Tongue (tissue), 2 donors: ENCODE results near the gene ZNF22. TPM values are rescaled to one million over a fixed set of nuclear protein-coding genes. Genes with fewer than 3 reads are reported as not detected.
A peak's percentile ranks its signal among the peaks of the same experiment; 100 is the strongest.
"Not testable (repeated sequence)": the region's sequence is repeated elsewhere in the genome, so short reads cannot be mapped to it uniquely, and the experiment has no call there.

Experiments used
- DNase-seq: peaks from one replicate; pipeline ENCODE4 v3.0.0-alpha.2; 2015
- total RNA-seq: library from RNA; depleted of rRNA; stranded (reverse); fragments of >200 nt; gene quantifications from one replicate; pipeline ENCODE4 v1.2.3, GENCODE V29; 2014

Gene ZNF22
- total RNA-seq, 1 donor from 2014 or later: 45.0 TPM

DNA sequence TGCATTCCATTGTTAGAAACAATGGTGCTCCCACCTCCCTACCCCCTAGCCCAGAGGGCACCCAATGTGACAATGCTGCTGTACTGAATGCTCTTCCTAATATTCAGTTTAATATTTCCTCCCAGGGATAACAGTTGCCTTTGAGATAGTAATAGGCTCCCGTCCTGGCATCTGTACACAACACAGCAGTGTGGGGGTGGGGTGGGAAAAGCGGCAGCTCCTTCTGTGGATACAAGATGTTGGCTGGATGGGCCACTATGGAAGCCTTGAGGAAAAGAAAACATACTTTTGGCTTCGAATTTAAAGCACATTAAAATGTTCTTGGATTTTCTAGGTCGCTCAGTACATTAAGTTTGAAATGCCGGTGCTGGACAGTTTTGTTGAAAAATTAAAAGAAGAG is 9.2 kb upstream of the ZNF22 start:
- no peak for DNase-seq

DNA sequence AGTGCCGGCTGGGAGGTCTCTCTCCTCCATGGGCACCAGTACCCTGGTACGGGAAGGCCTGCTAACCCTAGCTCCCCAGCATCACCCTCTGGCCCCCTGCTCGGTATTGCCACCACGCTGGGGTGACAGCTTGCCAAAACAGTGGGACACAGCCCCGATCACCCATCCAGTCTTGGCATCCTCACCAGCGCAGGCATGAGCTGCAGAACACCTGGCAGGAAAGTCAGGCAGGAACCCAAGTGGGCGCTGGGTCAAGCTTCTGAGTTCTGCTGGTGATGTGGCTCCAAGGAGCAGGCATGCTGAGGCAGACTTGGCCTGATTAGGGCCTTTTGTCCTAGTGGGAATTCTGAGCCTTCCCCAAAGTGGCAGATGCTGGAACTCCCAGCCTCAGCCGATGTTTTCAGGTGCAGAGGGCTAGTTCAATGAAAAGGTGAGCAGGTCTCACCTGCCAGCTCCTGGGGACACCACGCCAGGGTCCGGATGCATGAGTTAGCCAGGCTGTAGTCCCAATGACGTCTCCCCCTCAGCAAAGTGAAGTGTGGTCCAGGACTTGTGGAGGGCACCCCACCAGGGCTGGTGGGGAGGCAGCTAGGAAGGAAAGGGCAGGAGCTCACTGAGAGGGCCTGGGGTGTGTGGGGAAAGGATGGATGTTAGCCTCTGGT is 8.5 kb upstream of the ZNF22 start:
- DNase-seq: no peak

DNA sequence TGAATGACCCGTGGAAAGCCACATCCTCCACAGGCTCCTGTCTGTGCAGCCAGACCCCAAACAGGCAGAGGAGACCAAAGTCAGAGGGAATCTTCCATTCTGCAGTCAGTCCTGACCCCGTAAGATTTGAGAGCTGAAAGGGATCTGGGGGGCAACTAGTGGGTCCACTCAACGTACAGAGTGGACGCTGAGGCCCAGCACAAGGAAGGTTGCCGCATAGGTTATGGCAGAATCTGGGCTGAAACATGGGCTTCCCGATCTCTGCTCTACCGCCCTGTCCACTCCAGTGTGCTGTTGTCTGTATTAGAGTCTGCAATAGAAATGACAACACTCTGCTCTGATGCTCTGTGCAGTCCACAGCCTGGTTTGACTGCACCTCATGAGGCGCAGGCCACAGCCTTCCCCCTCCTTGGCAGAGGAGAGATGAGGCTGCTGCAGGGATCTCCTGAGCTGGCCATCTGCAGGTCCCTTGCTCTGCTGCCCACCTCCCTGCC is 7.9 kb upstream of the ZNF22 start:
- no peak for DNase-seq

DNA sequence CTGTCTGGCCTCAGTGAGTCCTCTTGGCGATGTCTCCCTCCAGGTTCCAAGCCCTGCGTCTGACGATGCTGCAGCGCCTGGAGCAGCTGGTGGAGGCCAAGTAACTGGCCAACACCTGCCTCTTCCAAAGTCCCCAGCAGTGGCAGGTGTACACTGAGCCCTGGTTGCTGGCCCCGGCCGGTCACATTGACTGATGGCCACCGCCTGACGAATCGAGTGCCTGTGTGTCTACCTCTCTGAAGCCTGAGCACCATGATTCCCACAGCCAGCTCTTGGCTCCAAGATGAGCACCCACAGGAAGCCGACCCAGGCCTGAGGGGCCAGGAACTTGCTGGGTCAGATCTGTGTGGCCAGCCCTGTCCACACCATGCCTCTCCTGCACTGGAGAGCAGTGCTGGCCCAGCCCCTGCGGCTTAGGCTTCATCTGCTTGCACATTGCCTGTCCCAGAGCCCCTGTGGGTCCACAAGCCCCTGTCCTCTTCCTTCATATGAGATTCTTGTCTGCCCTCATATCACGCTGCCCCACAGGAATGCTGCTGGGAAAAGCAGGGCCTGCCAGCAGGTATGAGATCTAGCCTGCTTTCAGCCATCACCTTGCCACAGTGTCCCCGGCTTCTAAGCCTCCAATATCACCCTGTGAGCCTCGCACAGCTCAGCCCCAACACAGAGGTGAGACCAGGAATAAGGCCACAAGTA is 7.3 kb upstream of the ZNF22 start:
- no peak for DNase-seq

DNA sequence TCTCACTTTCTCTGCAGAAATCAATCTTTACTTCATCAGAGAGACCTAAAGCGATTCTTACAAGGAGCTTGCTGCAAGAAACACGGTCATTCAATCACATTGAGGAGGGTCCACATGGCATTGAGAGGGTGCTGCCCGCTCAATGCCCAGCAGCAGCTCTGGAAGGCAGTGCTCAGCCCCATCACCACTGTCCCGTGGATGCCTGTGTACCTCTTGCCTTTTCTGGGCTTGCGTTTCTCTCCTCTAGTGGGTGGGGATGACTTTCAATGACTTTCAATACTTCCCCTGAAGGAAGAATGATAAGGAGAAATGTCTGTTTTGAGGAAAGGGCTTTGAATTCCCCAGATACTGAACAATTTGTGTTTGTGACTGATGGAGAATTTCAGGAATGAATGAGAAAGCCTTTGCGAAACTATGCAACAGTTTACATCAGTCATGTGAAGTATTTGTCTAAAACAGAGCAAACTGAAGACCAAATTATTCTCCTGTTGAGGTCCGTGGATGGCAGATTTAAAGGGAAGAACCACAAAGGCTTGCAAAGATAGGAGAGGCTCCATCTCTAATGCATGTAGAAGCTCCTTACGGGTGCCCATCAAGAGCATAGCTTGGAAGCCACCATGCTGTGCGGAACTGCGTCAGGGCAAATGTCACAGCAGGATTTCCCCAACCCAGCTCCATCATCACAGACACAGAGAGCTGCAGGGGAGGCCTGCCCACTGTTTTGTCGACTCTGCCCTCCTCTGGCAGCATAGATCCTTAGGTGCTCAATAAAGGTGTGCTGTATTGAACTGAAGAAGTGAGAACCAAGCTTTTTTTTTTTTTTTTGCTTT is 6.6 kb upstream of the ZNF22 start:
- DNase-seq: no peak

DNA sequence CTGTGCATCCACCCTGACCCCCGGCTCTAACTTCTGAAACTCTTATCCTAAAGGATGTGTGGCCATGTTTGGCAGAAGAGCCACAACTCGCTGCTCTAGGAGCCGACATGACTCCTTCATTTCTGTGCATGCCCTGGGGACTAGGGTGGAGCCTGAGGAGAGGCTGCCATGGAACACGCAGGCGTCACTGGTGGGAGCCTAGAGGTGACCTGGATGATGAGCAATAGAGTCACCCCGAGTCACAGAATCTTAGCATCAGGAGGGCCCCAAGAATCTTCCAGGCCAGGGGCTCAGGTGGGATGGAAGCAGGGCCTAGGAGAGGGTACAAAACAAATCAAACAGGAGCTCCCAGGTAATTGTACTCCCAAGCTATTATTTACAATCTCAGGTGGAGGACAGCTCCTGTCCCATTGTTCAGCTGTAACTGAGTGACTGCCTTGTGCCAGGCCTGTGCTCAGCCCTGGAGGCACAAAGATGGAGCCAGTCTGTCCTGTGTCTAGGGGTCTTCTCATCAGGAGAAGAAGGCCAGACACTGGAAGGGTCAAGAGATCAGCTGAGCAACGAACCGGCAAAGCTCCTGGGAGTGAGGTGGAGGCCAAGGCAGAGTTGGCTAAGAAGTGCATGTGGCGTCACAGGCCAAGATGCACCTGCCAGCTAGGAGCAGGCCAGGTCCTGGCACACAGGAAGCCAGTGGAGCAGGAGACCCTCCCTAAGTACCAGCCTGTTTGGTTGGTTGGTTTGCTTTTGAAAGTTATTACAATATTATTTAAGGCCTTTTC is 5.8 kb upstream of the ZNF22 start:
- no peak for DNase-seq

DNA sequence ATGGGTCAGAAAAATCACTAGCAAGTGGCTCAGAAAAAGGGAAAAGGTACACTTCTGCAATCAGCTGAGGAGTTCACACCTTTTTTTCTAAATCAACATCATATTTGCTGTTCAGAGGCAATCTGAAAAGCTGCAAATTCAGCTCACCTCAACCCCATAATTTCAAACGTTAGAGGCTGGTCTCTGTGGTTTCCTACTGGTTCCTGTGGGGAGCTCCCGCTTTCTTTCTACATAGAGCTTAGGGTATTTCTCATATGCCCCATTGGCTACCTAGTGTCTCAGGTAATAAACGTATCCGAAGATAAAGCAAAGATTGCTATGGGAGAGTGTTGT is 5.2 kb upstream of the ZNF22 start:
- no peak for DNase-seq

DNA sequence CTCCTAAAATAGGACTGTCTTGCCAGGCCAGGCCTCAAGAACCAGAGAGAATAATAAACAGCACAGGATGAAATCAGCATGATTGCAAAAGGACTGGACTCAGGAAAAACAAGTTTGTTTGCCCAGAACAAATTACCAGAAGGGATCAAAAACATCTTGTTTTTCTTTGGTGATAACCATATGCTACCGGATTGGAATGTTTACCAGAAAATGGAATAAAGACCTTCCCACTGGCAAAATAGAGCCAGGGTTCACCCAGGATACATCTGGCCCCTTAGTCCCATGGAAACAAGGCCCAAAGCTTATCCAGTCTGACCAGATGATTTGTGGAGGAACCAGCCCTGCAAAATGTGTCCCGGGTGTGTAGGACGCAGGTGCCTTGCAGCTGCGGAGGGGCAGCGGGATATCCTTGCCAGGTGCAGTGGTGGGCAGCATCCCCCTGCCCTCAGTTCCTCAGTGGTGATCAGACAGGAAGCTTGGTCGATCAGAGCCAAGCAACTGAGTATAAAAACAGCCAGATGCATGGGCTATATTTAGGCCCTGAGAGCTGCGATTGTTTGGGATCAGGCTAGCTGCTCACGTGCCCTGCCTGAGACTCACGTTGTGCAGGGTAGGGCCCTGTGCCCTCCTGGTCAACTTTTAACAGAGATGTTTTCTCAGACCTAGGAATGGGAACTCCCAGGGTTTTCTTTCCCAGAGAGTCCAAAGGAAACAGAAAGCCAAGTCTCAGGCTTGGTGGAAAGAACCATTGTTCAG is 4.6 kb upstream of the ZNF22 start:
- DNase-seq: peak; percentile 66

DNA sequence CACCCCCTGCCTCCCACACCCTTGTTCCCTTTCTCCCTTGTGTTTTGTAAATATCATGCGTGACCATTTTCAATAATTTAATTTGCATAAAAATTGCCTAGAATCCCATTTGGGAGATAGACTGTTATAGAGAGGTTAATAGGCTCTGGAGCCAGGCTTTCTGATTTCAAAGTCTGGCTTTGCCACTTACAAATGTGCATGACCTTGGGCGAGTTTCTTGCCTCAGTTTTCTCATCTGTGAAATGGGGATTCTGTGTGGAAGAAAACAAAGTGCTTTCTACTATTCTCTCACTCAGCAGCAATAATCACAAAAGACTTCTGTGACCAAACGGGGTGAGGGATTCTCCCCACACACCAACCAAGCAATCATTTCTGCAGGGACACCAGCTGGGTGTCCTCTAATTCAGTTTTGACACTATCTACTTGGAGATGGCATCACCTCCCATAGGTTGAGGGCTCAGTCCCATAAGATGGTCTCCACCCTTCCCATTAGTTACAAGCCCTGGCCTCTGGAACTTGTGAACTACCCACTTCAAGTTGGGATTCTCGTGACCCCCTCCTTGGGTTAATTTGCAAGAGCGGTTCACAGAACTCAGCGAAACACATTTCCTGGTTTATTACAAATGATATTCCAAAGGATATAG is 3.5 kb upstream of the ZNF22 start:
- no peak for DNase-seq

DNA sequence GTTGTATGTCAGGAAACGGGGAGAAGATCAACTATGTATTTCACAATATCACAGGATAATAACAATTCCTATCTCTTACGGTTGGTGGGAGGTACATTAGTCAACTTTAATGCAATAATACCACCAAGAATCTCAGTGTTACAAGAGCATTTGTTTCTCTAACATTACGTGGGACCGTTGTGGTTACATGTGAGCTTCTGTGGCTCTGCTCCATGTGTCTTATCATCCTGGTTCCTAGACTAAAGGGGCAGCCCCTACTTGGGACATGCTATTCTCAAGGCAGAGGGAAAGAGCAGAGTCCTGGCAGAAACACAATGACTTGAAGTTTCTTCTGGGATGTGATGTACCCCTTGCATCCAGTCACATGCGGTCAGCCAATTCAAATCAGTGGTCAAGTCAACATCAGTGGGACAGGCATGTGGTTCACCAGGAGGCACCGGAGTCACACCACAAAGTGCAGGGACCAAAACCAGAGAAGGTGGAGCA is 2.5 kb upstream of the ZNF22 start:
- no peak for DNase-seq

DNA sequence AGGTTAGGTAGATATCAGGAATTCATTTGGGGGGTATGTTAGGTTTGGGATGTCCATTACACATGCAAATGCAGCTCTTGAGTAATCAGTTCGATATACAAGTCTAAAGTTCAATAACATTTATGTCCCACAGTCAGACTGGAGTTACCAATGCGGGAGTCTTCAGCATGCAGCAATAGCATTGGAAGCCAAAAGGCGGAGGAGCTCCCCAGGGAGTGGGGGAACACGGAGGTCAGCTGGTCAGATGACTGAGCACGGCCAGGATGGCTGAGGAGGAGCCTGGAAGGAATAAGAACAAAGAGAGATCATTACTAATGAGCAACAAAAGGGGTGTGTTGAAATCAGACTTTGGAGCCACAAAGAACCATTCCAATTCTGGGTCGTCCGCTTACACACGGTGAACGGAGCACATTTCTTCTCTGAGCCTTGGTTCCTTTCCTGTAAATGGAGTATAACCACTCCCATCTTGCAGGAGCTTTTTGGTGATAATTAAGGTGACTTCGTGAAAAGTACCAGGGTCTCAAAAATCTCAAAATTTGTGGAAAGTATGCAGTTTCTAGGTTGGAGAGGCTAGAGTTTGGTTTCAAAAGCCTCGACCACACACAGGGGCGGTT is 478 bp upstream of the ZNF22 start:
- peak; percentile 67 for DNase-seq

DNA sequence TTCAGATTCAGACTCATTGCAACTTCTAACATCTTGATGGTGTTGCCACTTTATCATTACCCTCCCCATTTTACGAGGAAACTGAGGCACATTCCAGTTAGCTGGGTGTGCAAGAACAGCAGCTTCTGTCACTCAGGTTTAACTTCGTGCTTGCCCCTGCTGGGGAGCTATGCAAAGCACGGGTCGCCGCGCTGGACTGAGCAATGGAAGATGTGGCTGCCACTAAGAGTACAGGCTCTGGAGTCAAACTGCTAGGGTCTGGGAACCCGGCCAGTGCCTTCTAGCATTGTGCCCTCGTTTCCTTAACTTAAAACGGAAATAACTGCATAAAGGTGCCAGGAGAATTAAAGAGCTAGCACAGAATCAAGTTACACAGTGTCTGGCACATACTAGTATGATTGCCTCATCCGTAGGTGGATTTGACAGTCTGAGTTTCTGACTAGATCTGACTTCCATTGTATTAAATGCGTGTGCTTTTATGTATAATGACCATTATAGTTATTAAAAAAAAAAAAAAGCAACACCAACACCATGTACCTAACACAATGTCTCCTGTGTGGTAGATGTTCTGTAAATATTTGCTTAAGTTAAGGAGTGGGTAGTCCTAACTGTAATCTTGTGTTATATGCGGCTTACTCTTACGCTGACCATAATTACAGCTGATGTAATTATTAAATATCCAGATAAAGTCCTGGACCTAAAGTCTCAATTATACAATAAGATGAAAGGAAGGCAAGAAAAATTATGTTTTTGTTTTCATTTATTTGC is 842 bp downstream of the ZNF22 start:
- peak; percentile 76 for DNase-seq

DNA sequence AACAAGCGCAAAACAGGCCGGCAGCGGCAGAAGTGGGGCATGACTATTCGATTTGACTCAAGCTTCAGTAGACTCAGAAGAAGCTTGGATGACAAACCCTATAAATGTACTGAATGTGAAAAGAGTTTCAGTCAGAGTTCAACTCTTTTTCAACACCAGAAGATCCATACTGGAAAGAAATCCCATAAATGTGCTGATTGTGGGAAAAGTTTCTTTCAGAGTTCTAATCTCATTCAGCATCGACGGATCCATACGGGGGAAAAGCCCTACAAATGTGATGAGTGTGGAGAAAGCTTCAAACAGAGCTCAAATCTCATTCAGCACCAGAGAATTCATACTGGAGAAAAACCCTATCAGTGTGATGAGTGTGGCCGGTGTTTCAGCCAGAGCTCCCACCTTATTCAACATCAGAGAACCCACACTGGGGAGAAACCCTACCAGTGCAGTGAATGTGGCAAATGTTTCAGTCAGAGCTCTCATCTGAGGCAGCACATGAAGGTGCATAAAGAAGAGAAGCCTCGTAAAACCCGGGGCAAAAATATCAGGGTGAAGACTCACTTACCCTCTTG is 2.8 kb downstream of the ZNF22 start:
- no peak for DNase-seq

DNA sequence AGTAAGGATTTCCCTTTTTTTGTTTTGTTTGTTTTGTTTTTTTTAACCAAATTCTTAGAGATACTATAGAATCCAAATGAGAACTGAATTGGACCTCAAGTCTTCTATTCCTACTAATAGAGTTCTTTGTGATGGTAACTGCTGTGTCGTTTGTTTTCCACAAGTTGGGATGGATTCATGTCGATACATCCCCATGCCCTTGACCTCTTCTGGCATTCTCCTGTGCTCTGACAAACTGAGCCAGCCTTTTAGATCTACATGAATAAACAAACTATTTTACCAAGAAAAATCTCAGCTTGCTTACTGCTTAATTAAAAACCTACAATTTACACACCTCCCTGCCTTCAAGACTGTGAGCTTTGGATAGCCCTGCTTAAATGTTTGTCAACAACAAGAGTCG is 3.9 kb downstream of the ZNF22 start:
- no peak for DNase-seq

DNA sequence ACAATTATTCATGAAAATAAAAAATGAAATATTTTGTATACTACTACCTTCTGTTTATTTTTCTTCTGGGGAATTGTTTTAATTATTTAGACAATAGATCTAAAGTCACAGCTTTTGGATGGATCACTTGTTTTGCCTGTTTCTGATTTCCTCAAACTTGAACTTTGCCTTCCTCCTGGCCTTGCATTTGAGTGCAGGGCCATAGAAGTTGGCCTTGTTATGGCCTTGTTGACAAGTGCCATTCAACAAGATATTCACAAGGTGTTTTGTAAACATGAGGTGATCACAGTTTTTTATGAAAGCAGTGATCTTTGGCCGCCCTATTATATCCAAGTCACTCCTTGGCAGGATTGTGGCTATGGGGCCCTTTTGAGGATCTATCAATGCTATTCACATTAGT is 4.6 kb downstream of the ZNF22 start:
- no peak for DNase-seq

DNA sequence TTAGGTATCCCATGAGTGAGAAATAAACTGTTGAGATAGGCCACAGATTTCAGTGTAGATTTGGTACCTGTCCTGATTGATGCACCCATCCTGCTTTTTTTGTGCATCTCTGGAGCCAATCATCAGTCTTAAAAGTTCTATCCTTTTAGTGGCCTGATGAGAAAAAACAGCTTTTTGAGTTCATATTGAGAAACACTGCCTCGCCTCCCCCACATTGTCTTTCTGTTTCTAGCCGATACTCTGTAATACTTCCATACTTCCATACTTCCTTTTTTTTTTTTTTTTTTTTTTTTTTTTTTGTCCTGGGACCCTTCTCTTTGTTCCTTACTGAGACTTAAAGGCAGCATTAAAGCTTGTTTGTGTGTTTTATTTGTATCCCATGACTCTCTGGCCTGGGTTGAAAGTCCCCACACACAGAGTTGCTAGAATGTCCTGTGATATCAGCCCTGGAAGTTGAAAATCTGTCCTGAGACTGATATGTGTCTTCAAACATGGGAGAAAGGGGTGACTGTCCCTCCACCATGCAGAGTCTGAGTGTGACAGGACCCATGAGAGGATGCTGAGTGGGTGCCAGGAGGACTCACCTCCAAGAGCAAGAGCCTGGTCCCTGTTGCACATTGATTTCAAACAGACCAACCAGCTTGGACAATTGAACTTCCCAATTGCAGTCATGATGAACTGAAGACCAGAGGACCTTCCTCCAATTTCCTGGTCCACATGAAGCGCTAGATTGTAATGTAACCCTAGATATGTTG is 5.7 kb downstream of the ZNF22 start:
- DNase-seq: no peak

DNA sequence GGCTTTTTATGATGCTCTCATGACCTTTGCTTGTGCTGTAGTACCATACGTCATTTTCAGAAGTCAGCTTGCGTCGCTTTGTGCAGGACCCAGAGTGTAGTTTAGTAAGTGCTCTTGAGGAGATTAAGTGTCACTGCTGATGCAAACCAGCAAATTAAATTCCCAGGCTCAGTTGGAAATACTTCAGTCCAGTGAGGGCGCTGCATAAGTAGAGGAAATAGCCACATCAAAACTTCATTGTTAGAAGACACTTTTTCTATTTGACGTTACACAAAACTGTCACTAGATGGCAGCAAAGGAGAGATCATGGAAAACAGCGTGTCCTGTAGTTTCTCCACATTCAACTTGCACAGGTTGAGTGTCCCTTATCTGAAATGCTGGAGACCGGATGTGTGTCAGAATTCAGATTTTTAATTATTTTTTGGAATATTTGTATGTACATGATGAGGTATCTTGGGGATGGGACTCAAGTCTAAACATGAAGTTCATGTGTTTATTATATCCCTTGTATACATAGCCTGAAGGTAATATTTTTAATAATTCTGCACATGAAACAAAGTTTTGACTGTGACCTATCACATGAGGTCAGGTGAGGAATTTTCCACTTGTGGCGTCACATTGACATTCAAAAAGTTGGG is 7.9 kb downstream of the ZNF22 start:
- peak; percentile 92 for DNase-seq

DNA sequence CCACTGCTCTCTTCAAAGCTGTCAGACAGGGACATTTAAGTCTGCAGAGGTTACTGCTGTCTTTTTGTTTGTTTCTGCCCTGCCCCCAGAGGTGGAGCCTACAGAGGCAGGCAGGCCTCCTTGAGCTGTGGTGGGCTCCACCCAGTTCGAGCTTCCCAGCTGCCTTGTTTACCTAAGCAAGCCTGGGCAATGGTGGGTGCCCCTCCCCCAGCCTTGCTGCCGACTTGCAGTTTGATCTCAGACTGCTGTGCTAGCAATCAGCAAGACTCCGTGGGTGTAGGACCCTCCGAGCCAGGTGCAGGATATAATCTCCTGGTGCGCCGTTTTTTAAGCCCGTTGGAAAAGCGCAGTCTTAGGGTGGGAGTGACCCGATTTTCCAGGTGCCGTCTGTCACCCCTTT is 13.8 kb downstream of the ZNF22 start:
- not testable (repeated sequence) for DNase-seq
